ENCODE data around the gene CNTFR.

The CNTFR gene

DNA sequence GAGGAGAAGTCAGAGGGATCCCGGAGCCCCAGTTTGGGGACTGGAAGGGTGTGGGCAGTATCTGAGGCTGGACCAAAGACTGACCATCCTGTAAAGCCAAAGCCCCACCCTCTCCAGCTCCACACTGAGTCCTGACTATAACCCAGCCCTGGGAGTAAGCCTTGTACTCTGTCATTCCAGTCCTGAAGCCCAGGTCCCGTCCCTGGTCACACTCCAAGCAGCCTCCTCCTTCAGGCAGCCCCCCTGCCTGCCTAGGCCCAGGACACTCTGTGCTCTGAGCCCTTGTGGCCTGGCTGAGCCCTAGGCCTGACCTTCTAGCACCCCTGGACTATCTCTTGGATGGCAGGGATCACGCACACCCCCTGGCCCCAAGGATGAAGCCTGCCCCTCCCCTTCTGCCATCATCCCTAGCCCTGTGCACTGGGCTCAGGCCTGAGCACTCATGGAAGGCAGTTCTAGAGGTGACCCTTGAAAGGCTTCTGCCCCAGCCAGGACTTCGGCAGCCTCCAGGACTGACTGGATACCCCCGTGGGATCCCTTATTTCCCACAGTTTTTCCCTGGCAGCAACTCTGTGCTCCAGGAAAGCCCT, 38.7 kb downstream of the CNTFR start:
- Histone ChIP-seq H3K27me3 (ENCODE audit: insufficient read depth, poor library complexity, severe bottlenecking) (peaks cover 14% of the 10 kb centered on the region), H3K4me3 (replicated peaks; ENCODE audit: insufficient read depth, low read length) (no peak overlapping the region), H3K27ac (replicated peaks) (no peak overlapping the region)
- TF ChIP-seq, protein P1, sequence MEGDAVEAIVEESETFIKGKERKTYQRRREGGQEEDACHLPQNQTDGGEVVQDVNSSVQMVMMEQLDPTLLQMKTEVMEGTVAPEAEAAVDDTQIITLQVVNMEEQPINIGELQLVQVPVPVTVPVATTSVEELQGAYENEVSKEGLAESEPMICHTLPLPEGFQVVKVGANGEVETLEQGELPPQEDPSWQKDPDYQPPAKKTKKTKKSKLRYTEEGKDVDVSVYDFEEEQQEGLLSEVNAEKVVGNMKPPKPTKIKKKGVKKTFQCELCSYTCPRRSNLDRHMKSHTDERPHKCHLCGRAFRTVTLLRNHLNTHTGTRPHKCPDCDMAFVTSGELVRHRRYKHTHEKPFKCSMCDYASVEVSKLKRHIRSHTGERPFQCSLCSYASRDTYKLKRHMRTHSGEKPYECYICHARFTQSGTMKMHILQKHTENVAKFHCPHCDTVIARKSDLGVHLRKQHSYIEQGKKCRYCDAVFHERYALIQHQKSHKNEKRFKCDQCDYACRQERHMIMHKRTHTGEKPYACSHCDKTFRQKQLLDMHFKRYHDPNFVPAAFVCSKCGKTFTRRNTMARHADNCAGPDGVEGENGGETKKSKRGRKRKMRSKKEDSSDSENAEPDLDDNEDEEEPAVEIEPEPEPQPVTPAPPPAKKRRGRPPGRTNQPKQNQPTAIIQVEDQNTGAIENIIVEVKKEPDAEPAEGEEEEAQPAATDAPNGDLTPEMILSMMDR (IDR thresholded peaks at IDR 0.05; ENCODE audit: insufficient read depth, low read length) = no peak
- TF ChIP-seq, protein P2, sequence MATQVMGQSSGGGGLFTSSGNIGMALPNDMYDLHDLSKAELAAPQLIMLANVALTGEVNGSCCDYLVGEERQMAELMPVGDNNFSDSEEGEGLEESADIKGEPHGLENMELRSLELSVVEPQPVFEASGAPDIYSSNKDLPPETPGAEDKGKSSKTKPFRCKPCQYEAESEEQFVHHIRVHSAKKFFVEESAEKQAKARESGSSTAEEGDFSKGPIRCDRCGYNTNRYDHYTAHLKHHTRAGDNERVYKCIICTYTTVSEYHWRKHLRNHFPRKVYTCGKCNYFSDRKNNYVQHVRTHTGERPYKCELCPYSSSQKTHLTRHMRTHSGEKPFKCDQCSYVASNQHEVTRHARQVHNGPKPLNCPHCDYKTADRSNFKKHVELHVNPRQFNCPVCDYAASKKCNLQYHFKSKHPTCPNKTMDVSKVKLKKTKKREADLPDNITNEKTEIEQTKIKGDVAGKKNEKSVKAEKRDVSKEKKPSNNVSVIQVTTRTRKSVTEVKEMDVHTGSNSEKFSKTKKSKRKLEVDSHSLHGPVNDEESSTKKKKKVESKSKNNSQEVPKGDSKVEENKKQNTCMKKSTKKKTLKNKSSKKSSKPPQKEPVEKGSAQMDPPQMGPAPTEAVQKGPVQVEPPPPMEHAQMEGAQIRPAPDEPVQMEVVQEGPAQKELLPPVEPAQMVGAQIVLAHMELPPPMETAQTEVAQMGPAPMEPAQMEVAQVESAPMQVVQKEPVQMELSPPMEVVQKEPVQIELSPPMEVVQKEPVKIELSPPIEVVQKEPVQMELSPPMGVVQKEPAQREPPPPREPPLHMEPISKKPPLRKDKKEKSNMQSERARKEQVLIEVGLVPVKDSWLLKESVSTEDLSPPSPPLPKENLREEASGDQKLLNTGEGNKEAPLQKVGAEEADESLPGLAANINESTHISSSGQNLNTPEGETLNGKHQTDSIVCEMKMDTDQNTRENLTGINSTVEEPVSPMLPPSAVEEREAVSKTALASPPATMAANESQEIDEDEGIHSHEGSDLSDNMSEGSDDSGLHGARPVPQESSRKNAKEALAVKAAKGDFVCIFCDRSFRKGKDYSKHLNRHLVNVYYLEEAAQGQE (IDR thresholded peaks at IDR 0.05; ENCODE audit: insufficient replicate concordance, low read depth) = no peak
- TF ChIP-seq SPI1 (IDR thresholded peaks at IDR 0.05; ENCODE audit: borderline replicate concordance, low read depth) = no peak
- no peak for TF ChIP-seq POLR2AphosphoS5 (IDR thresholded peaks at IDR 0.05; ENCODE audit: low read depth)
- TF ChIP-seq GABPA (IDR thresholded peaks at IDR 0.05; ENCODE audit: low read depth) = no peak
- DNase-seq (ENCODE audit: low read depth in 1 of 2, low spot score in 1 of 2) = no peak

DNA sequence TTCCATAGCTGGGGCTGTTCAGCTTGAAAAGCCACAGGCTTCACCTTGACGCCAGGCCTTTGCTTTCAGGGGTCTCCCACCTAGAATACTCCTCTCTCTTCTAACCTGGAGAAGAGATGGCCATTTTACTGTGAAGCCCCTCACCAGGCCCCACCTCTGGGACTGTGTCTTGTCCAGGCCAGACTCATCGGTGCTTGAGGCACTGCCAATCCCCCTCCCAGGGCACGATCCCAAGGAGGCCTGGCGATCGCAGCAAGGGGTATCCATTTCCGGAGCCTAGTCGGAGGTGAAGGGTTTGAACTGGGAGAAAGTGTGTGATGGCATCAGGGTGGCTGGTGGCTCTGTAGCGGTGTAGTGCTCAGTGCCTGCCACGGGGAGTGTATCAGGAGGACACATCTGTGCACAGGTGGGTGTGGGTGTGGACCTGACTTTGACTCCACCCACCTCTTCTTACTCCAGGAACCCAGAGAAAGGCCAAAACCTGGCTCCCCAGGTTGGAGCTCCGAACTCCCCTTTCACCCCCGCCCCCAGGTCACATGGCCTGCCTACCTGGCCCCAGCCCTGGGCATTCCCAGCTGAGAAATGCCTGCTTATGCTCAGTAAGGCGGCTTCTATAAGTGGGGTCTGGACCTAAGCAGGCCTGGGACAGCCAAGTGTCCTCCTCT, 39.4 kb downstream of the CNTFR start:
- Histone ChIP-seq H3K27me3 (ENCODE audit: insufficient read depth, poor library complexity, severe bottlenecking) (peaks cover 14% of the 10 kb centered on the region), H3K27ac (replicated peaks) (no peak overlapping the region), H3K4me3 (replicated peaks; ENCODE audit: insufficient read depth, low read length) (no peak overlapping the region)
- TF ChIP-seq POLR2AphosphoS5 (IDR thresholded peaks at IDR 0.05; ENCODE audit: low read depth) = no peak
- TF ChIP-seq GABPA (IDR thresholded peaks at IDR 0.05; ENCODE audit: low read depth) = no peak
- DNase-seq (ENCODE audit: low read depth in 1 of 2, low spot score in 1 of 2) = no peak

DNA sequence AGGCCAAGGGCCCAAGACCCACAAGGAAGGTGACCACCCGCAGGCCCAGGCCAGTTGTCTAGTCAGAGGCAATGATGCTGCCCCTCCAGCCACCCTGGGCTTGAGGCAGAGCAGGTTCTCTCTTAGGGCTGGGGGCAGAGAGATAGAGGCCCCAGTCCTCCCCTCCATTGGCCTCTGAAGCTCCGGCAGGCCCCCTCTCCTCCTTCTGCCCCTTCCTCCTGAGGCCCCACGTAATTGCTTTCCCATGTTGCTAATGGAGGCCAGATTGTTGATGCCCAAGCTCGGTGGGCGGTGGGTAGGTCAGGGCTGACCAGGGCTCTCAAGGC, 40.2 kb downstream of the CNTFR start:
- DNase-seq (ENCODE audit: low read depth in 1 of 2, low spot score in 1 of 2) = no peak
- peaks cover 12% of the 10 kb centered on the region for H3K27me3 ChIP-seq (ENCODE audit: insufficient read depth, poor library complexity, severe bottlenecking)

More for the DNA sequence above, 40.2 kb downstream of the CNTFR start:
- Histone ChIP-seq H3K27ac (replicated peaks) (no peak overlapping the region), H3K4me3 (replicated peaks; ENCODE audit: insufficient read depth, low read length) (no peak overlapping the region)
- TF ChIP-seq POLR2AphosphoS5 (IDR thresholded peaks at IDR 0.05; ENCODE audit: low read depth) (no peak), SPI1 (IDR thresholded peaks at IDR 0.05; ENCODE audit: borderline replicate concordance, low read depth) (no peak), GABPA (IDR thresholded peaks at IDR 0.05; ENCODE audit: low read depth) (no peak)
- TF ChIP-seq, protein P2 (IDR thresholded peaks at IDR 0.05; ENCODE audit: insufficient replicate concordance, low read depth) = no peak
- TF ChIP-seq, protein P1 (IDR thresholded peaks at IDR 0.05; ENCODE audit: insufficient read depth, low read length) = no peak
